NB4 (cell line): ENCODE data around the gene HMGCS1.

Experiments used
- DNase-seq: peaks from one replicate; pipeline ENCODE4 v3.0.0; 2010; ENCODE audit warnings: low read depth
- H3K4me3 ChIP-seq: one replicate; pipeline ENCODE4 v1.5.1; 2011; ENCODE audit warnings: mild to moderate bottlenecking, low read depth, low read length, moderate library complexity
- CTCF ChIP-seq: IDR thresholded peaks from one replicate; pipeline ENCODE4 v1.5.1; 2012; ENCODE audit warnings: low read depth, low read length
- MAX ChIP-seq: IDR thresholded peaks from 2 replicates; pipeline ENCODE4 v1.6.1; 2011; ENCODE audit warnings: low read depth, low read length
- MYC ChIP-seq: IDR thresholded peaks from 2 replicates; pipeline ENCODE4 v1.6.1; 2011; ENCODE audit warnings: low read depth, low read length
- POLR2A ChIP-seq: IDR thresholded peaks from 2 replicates; pipeline ENCODE4 v1.6.1; 2011; ENCODE audit warnings: mild to moderate bottlenecking; ENCODE audit not compliant: insufficient read length; ENCODE audit errors: extremely low read depth

HMGCS1 gene

GRCh38 chr5:43295202-43295601 is 18.0 kb downstream of the HMGCS1 start:
- TF ChIP-seq MAX: no peak
- TF ChIP-seq POLR2A: no peak
- TF ChIP-seq MYC: no peak
- no peak for TF ChIP-seq CTCF

GRCh38 chr5:43294226-43294625 is 19.0 kb downstream of the HMGCS1 start:
- no peak overlapping the region for H3K4me3 ChIP-seq
- DNase-seq: no peak
- no peak for TF ChIP-seq POLR2A

More at GRCh38 chr5:43295202-43295601, 18.0 kb downstream of the HMGCS1 start:
- no peak overlapping the region for H3K4me3 ChIP-seq
- no peak for DNase-seq

- no peak for TF ChIP-seq CTCF
- TF ChIP-seq MYC: no peak
- no peak for TF ChIP-seq POLR2A
- no peak for TF ChIP-seq MAX
- H3K4me3 ChIP-seq: no peak overlapping the region
- no peak for DNase-seq
These were observed 22.5 kb downstream of the HMGCS1 start for GRCh38 chr5:43290726-43291125.

GRCh38 chr5:43288269-43288831 is 24.9 kb downstream of the HMGCS1 start:
- H3K4me3 ChIP-seq: no peak overlapping the region
- no peak for DNase-seq
- TF ChIP-seq POLR2A (no peak), CTCF (no peak), MAX (no peak), MYC (no peak)

GRCh38 chr5:43287493-43287892 is 25.7 kb downstream of the HMGCS1 start:
- TF ChIP-seq CTCF: no peak
- no peak for TF ChIP-seq MAX
- TF ChIP-seq MYC: no peak
- TF ChIP-seq POLR2A: no peak
- no peak overlapping the region for H3K4me3 ChIP-seq
- DNase-seq: no peak

GRCh38 chr5:43286623-43287022 is 26.6 kb downstream of the HMGCS1 start:
- no peak for TF ChIP-seq POLR2A
- no peak overlapping the region for H3K4me3 ChIP-seq
- no peak for DNase-seq

GRCh38 chr5:43281840-43282658 is 31.2 kb downstream of the HMGCS1 start:
- TF ChIP-seq MYC (no peak), POLR2A (no peak), CTCF (no peak), MAX (no peak)

More at GRCh38 chr5:43281840-43282658, 31.2 kb downstream of the HMGCS1 start:
- DNase-seq: no peak
- H3K4me3 ChIP-seq: no peak overlapping the region
